Stimulated activated CD8-positive, alpha-beta memory T cell treated with anti-CD3 and anti-CD28 coated beads, Interleukin-2, amount 100 ng/mL, for 48 hours (primary cell): ENCODE results near the gene DRC1.

ENCODE experiments used
- DNase-seq, 2 donors: peaks; one replicate each; pipeline ENCODE4 v3.0.0-alpha.2; 2020; ENCODE audit warnings: low read depth in 2 of 2

The DRC1 gene

DNA sequence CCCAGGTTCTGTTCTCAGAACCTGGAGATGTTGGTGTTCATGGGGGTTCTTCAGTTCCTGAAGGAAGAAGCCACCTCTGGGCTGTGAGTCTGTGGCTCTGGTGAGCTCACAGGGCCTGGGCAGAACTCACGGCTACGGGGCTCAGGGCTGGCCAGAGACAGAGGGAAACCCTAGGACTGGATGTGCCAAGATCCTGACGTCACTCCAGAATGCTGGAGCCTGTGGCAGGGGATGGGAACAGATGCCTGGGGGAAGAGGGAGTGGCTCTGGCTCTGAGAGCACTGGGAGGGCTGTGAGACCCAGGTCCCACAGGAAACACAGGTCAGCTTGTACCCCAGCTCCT lies 76.2 kb downstream of the DRC1 start, which contains the start of gene OTOF:
OTOF (minus strand) TSS at position 214 of the 343 bp plus-strand sequence.
- no peak for DNase-seq

DNA sequence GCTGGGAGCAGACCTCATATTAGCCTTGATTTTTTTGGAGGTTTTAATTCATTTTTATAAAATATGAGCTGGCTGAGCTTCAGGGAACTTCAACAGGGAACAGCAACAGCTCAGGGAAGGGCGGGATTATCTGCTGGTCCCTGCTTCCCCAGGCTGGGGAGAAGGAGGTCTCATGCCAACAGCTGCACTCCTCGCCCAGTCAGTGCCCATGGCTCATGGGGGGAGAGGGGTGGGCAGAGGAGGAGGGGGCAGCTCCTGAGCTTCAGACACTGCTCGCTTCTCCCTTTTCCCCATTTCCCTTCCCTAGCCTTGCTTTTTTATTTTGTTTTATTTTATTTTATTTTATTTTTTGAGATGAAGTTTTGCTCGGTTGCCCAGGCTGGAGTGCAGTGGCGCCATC lies 76.6 kb downstream of the DRC1 start:
- no peak for DNase-seq

DNA sequence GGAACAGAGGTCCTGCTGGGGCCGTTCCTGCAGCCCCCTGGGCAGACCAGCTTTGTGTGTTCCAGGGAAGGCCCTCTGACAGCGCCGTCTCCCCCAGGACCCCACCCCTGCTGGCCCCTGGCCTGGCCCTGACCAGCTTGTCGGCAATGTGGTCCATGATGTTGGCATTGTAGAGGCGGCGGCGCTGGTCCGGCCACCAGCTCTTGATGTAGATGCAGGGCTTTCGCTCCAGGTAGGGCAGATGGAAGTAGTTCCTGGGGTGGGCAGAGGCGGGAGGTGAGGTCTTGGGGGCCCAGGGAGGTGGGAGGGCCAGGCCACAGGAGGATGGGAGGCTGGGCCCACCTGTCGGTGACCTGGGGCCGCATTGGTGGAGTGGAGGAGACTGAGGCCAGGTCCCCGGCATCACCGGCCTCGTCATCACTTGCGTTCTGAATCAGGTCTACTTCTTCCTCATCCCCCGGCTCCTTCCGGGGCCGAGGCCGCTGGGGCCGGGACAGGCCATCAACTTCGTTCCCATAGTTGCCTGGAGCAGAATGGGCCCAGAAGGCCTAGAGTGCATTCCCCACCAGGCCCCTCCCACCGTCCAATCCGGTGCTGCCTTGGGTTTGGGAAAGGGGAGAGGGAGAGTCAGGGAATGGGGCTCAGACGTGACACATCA lies 77.5 kb downstream of the DRC1 start:
- no peak for DNase-seq

DNA sequence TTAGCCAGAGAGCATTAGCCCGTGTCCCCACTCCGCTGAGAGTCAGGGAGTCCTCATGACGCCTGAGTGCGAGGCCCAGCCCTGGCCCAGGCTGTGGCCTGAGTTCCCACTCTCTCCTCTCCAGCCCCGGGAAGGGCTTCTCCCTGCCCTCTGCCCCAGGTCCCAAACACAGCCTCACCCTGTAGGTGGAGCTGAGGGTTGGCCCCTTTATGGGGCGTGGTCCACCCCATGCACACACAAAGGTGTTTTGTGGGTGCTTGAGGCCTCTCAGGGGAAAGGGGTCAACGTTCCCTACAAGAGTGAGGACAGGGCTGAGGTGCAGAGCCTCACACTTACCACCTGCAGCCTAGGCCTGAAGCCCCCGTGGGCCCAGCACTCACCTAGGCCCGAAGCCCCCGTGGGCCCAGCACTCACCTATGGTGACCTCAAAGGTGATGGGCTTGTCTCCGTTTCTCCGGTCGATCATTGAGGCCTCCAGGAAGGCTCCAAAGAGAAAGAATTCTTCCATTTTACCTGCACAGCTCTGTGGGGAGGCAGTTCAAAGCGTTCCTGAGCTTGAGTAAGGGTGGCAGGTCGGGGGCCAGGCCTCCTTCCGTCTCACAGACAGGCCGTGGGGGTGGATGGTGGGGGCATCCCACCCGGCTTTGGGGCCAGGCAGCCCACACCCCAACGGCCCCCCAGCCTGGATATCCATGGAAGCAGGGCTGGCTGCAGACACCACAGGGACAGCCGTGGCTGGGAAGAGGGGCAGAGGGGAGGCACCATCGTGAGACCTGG lies 78.3 kb downstream of the DRC1 start:
- no peak for DNase-seq

DNA sequence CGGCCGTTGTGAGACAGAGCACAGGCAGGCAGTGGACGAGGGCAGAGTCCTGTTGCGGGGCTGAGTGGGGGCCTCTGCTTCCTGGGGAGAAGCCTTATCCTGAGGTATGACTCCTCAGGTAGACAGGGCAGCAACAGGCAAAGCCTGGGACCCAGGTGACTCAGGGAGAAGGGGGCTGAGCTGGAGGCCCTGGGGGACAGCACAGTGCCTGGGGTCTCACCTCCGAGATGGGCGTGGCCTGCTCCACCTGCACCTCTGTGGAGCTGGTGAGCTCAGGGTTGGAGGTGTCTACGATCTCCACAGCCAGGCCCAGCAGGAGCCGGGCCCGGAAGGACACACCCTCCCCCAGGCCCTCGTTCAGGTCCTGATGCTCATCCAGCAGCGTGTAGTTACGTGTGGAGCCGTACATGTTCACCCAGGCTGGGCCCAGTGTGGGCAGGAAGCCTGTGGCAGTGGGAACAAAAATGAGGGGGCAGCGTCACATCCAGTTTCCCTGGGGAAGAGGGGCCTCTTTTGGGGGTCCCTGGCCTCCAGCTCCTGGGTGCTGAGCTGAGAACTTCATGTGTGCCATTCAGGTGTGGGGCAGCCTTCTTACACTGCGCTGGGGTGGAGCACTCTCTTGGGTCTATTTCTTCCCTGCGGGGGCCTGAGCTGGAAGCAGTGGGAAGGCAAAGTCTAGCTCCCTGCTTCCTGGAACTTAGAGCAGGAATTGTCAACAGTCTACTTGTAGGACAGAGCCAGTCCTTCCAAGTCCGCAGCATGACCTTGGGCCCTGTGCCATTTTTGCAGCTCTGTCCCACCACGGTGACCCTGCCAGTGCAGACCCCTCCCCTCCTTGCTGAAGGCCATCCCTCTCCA lies 79.1 kb downstream of the DRC1 start:
- no peak for DNase-seq

DNA sequence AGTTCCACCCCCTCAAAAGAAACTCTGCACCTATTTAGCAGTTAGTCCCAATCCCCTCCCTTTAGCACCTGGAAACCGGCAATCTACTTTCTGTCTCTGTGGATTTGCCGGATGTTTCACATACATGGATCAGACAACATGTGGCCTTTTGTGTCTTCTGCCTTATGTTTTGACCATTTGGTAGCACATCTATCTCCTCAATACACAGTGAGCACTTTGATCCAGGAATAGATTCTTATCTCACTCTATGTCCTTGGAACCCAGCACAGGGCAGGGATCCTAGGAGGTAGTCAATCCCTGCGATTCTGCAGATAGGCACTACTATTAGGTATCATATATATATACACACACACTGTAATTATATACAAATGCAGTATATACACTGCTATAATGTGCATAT lies 80.0 kb downstream of the DRC1 start:
- DNase-seq: no peak

DNA sequence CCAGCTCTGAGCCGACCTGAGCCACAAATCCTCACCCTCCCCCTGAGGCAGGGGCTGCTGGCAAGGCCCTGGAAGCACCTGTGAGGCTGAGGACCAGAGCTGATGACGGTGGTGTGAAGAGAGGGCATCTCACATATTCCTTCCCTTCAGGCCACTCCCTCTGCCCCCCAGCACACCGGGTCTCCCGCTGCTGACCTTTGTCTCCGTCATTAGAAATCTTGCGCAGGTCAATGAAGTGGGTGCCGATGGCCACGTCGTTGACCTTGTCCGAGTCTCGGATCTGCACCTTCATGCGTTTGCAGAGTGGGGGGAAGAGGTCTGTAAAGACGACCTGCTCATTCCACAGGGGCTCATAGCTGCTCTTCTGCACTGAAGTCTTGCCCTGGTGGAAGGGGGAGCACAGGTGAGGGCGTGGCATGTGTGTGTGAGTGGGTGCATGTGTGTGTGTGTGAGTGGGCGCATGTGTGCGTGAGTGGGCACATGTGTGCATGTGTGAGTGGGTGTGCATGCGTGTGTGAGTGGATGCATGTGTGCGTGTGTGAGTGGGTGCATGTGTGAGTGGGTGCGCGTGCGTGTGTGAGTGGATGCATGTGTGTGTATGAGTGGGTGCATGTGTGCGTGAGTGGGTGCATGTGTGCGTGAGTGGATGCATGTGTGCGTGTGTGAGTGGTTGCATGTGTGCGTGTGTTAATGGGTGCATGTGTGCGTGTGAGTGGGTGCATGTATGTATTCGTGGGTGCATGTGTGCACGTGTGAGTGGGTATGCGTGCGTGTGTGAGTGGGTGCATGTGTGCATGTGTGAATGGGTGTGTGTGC lies 80.7 kb downstream of the DRC1 start:
- no peak for DNase-seq

DNA sequence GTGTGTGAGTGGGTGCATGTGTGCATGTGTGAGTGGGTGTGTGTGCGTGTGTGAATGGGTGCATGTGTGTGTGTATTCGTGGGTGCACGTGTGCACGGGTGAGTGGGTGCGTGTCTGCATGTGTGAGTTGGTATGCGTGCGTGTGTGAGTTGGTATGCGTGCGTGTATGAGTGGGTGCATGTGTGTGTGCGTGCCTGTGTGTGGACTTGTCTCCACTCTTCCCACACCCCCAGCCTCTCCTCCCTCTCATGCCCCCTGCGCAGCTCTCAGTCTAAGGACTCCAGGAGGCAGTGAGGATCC lies 81.3 kb downstream of the DRC1 start:
- DNase-seq: no peak

DNA sequence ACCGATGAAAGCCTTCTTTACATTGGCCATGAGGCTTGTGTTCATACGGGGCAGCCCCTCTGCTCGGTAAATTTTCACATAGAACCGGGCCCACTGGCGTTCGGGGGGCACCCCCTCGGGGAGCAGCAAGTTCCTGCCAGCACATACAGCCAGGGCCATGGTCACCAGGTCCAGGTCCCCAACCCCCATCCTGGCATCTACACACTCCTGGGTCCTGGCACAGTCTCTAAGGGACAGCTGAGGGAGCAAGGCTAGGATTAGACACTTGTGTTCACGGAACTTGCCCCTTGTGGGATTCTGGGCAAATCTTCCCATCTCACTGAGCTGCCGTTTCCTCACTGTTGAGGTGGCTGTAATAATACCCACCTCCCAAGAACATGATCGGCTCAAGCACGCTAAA lies 81.8 kb downstream of the DRC1 start:
- no peak for DNase-seq

DNA sequence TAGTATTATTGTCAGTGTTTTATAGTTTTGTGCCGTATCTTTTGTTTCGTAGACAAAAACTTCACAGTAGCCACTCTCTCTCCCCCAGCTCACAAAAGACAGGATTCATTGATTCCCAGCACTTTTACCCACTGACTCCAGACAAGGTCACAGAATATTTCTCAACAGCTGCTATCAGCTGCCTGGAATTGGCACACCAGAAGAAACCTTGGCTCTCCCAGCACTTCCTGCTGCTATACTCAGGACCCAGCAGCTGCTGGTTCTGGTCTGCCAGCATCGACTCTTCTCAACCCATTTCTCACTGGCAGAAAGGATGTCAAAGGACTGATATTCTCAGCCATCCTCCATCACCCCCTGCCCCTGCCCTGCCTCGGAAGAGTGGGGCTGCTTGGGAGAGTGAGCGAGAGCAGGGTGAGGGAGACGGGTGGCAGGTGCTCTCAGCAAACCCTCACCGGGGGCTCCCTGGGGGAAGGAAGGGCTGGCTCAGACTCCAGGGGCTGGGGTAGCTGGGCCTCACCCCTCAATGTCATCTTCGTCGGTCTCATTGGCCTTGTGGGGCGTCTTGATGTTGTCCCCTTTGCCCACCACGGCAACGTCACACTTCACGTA lies 82.3 kb downstream of the DRC1 start:
- DNase-seq: no peak

DNA sequence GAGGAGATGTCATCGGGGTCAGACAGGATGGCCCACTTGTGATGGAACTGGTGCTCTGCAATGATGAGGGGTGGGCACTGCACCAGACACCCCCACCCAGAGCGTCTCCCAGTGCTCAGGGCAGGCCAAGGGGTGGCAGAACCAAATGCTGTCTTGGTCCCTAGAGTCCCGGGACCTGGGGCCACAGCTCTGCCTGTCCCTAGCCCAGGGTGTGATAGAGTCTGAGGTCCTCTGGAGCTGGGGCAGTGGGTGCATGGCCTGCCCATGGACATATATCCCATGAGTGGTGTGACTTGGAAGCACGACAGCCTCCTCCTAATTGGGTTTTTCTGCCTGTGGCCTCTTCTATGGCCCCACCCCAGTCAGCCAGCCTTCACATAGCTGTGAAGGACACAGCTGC lies 82.9 kb downstream of the DRC1 start:
- no peak for DNase-seq

DNA sequence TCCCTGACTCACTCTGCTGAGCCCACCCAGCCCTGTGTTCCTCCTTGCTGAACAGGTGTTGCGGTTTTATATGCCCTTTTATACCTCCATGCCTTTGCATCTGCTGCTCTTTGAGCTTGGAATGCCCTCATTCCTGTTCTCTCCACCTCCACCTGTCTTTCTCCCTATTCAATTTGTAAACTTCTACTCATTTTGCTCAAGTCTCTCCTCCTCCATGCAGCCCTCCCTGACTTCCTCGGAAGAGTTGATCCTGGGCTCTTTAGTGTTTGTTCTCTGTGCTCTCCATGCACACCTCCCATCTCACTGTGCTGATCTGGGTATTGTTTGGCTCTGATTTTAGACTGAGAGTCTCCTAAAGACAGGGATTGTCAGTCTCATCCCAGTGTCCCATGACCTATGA lies 83.4 kb downstream of the DRC1 start:
- no peak for DNase-seq

DNA sequence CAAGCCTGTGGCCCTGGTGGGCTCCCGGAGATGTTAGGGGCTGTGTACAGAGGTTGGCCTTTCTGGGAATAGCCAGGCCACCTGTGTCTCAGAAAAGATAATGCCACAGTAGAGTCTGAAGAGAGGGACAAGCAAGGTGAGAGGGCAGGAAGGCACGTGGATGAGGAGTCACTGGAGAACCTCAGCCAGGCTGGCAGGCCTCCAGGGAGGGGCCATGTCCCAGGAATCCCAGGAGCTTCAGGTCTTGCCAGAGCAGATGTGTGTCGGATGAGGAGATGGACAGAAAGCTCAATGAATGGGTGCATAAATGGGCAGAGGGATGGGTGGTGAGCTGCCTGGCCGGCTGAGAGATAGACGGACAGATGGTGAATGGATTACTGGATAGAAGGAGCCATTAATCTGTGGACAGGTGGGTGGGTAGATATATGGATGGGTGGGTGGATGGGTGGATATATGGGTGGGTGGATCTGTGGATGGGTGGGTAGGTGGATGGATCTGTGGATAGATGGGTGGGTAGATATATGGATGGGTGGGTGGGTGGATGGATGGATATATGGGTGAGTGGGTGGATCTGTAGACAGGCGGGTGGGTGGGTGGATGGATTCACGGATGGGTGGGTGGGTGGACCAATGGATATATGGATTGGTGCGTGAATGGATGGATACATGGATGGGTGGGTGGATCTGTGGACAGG lies 84.2 kb downstream of the DRC1 start:
- no peak for DNase-seq

DNA sequence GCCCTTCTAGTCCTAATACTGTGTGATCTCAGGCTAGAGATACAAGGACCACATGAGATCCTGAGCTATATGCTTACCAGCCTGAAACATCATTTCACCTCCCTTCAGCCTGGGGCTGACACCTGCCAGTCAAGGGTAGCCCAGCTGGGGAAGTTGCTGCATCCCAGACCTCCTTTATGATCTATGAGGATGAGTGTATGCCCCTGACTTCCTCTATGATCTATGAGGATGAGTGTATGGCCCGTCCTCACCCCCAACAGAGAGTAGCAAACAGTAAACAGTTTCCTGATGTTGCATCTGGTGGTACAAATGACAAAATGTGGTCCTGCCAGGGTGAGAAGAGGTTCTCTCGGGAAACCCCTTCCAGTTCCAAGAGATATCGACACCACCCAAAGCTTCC lies 85.1 kb downstream of the DRC1 start:
- DNase-seq: no peak

DNA sequence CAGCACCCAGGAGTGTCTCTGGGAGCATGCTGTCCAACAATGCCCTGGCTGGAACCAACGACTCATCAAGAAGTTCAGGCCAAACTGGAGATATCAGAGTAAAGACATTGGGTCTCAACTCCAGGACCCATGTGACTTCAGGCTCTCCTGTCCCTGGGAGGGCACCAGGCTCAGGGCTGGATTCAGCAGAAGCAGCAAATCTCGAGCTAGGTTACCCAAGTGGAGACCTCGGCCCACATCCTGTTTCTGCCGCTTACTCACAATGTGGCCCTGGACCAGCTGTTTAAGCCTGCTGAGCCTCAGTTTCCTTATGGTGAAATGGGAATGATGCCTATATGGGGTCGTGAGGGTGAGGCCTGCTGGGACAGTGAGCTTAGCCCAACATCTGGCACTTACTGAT lies 85.5 kb downstream of the DRC1 start:
- DNase-seq: no peak

DNA sequence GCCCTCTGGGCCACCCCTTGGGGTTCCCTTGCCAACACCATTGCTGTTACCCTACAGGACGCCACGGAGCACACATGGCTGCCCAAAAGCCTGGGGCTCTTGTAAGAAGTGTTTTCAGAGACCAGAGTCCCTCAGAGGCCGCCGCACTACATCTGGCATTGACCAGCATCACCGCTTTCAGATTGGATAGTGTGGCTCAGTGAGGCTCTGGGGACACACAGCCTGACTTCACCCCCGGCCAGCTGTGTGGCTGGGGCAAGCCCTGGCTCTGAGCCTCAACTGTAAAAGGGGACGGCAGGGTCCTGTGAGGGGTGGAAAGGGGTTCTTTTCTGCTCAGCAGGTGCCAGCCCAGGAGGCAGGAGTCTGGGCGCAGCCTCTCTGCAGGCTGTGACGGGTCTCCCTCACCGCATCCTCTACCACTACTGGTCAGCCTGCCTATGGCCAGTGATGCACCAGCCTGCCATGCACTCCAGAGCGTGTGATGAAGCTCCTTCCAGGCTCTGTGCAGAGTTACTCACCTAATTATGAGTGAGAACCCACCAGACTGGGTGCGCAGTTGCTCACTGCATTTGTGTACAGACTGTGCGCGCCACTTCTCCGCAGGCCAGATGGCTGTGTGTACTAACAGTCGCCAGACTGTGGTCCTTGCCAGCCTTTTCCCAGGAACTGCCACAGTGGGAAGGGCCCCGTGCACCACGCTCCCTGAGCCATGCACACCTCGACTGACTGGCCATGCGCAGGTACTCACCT lies 86.9 kb downstream of the DRC1 start:
- DNase-seq: no peak

DNA sequence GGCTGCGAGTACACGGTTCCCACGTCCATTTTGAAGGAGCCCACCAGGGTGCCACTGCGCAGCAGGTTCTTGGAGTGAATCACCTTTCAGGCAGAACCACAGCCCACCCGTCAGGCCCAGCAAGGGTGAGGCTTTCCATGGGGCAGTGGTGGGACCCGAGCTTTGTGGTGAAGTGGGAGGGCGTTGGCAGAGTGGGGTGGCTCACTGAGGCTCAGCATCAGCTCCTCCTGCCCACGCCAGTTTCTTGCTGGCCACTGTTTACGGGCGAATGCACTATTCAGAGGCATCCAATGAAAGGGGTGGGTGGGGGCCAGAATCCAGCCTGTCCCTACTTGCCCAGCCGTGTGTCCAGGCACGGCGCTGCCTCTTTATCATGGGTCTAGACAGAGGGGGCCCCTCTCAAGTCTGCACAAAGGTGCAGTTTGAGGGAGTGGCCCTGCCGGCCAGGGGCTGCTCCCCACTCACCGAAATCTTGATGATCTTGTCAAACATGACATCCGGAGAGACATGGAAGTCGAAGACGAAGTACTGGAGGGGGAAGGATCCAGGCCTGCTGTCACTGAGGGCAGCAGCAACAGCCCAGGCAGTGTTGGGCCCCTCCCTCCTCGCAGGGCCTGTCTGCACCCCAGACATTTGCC lies 87.6 kb downstream of the DRC1 start:
- no peak for DNase-seq

DNA sequence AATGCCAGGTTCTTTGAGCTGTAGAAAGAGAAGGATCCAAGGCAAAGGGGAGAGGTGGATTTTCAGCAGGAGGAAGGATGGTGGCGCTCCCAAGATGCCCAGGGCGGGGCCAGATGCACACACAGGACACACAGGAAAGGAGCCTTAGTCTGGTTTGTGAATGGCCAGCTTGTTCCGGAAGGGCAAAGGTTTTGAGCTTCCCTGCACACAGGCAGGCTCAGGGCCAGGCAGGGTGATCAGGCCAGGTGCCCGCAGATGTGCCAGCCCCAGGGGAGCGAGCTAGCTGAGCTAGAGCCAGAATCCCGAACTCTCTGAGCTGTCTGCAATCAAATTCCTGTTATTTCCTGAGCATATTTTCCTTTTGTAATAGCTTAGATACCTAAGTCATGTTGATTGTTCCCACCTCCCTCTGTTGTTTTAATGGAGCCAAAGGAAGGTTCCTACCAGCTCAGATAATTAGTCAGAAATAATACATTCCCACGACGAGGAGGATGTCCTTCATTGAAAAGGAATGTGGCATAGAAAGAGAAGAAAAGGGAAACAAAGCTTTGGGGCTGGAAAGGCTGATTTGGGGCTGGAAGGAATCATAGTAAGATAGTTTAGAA lies 89.9 kb downstream of the DRC1 start:
- DNase-seq: no peak

DNA sequence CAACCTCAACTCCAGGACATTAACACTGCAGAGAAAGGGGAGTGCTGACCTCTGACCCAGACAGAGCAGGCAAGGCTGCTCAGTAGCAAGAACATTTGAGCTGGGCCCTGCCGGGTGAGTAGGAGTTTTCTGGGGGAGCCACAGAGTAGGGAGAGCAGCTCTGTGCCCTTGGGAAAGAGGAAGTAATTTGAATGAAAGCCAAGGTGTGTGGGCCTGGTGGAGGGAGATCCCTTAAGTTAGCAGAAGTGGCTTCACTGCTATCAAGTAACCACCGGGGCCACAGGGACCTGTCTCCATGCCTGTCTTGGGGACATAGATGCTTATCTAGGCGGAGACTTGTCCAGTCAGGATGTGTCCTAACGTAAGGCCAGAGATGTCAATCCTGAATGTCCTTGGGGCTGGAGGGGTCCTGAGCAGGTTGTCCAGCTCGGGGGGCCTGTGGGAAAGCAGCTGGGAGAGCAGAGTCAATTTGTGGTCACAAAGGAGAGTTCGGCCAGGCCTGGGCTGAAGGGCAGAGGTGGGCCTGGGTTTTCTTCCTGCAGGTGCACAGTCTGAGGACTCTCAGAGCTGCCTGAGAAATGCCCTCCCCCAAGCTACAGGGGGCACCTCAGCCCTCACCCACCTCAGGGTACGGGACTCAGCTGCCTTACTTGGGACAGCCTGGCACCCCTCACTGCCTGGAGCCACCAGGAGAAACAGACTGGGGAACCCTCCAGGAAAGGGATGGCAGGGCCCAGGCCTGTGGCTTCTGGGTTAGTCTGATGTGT lies 91.2 kb downstream of the DRC1 start:
- no peak for DNase-seq
